Activated CD8-positive, alpha-beta memory T cell treated with anti-CD3 and anti-CD28 coated beads, Interleukin-2, amount 10 ng/mL, durations not matched to agents 7 days and 5 days (primary cell): ENCODE results near the gene RPL18A. TPM values are rescaled to one million over a fixed set of nuclear protein-coding genes. Genes with fewer than 3 reads are reported as not detected.
A peak's percentile ranks its signal among the peaks of the same experiment; 100 is the strongest.

Source experiments
- ATAC-seq: fragments of 150-1000 bp; cut with Tn5 transposase; one replicate; pipeline ENCODE4 v1.10.0; 2021; ENCODE audit warnings: moderate library complexity
- CTCF ChIA-PET: fragments of 350-600 bp; sonication (Branson Sonifier 250); formaldehyde crosslinking; loops from one replicate; lab custom pipeline; 2021; ENCODE audit warnings: antibody characterized with exemption; lab: Charles Lee
- DNase-seq: peaks from one replicate; pipeline ENCODE4 v3.0.0-alpha.2; 2020
- H3K27ac Mint-ChIP-seq: one replicate; pipeline ENCODE4 v1.8.0; 2021; ENCODE audit warnings: mild to moderate bottlenecking, mixed read lengths
- H3K27me3 Mint-ChIP-seq: one replicate; pipeline ENCODE4 v1.8.0; 2021; ENCODE audit warnings: mixed read lengths
- H3K36me3 Mint-ChIP-seq: one replicate; pipeline ENCODE4 v1.8.0; 2021; ENCODE audit warnings: mild to moderate bottlenecking, mixed read lengths
- H3K4me1 Mint-ChIP-seq: one replicate; pipeline ENCODE4 v1.8.0; 2021; ENCODE audit warnings: mixed read lengths
- H3K4me3 Mint-ChIP-seq: one replicate; pipeline ENCODE4 v1.8.0; 2021; ENCODE audit warnings: mild to moderate bottlenecking, moderate library complexity, mixed read lengths
- H3K9me3 Mint-ChIP-seq: one replicate; pipeline ENCODE4 v1.8.0; 2022; ENCODE audit warnings: low read depth, mixed read lengths
- total RNA-seq, 2 experiments: library from RNA; stranded (reverse); gene quantifications; one replicate each; pipeline ENCODE4 v1.2.3, GENCODE V29; 2021

The RPL18A gene
- total RNA-seq, 2 experiments from 2014 or later: 1,945 to 2,182 TPM

- Mint-ChIP-seq H3K27ac (no peak overlapping the region), H3K4me1 (peaks cover 16% of the 10 kb centered on the region), H3K4me3 (no peak overlapping the region), H3K27me3 (no peaks in the 10 kb centered on the region), H3K36me3 (peaks cover 71% of the 10 kb centered on the region), H3K9me3 (peaks cover 3% of the 10 kb centered on the region)
- CTCF ChIA-PET: interaction anchor here (1.0 to 1.5 kb wide), 3 partner anchors 13 to 129 kb away, joined by 3 to 5 read pairs (median 4); no protein-coding TSS in a partner anchor
- DNase-seq (no peak), ATAC-seq (no peak)
Observed at GRCh38 chr19:17832443-17833208, 27.1 kb upstream of the RPL18A start.

GRCh38 chr19:17834350-17835181 lies 25.1 kb upstream of the RPL18A start:
- Mint-ChIP-seq H3K4me3 (no peak overlapping the region), H3K36me3 (peaks cover 70% of the 10 kb centered on the region), H3K27ac (no peak overlapping the region), H3K4me1 (peaks cover 18% of the 10 kb centered on the region), H3K9me3 (peaks cover 3% of the 10 kb centered on the region), H3K27me3 (no peaks in the 10 kb centered on the region)
- ATAC-seq (peak; percentile 17), DNase-seq (peak; percentile 64)
- CTCF ChIA-PET: interaction anchor here (1.2 kb wide), 1 partner anchor 13 kb away, joined by 3 read pairs; the partner anchor contains the start of gene INSL3

- H3K27me3 Mint-ChIP-seq: no peaks in the 10 kb centered on the region
- CTCF ChIA-PET: interaction anchor here (1.0 kb wide), 1 partner anchor 85 kb away, joined by 3 read pairs; the partner anchor contains the start of gene FCHO1
- H3K4me3 Mint-ChIP-seq: no peak overlapping the region
- peaks cover 3% of the 10 kb centered on the region for H3K9me3 Mint-ChIP-seq
- ATAC-seq (no peak), DNase-seq (no peak)
- H3K4me1 Mint-ChIP-seq: peaks cover 18% of the 10 kb centered on the region
- H3K36me3 Mint-ChIP-seq: peaks cover 70% of the 10 kb centered on the region
- peak overlapping the region; percentile 35 for H3K27ac Mint-ChIP-seq
Observed at GRCh38 chr19:17835182-17836006, 24.3 kb upstream of the RPL18A start.

GRCh38 chr19:17836530-17836929 lies 23.2 kb upstream of the RPL18A start:
- peaks cover 3% of the 10 kb centered on the region for H3K9me3 Mint-ChIP-seq
- ATAC-seq: no peak
- H3K36me3 Mint-ChIP-seq: peaks cover 68% of the 10 kb centered on the region
- no peak overlapping the region for H3K27ac Mint-ChIP-seq
- CTCF ChIA-PET: no interaction called here
- H3K27me3 Mint-ChIP-seq: no peaks in the 10 kb centered on the region
- DNase-seq: no peak
- no peak overlapping the region for H3K4me3 Mint-ChIP-seq
- peaks cover 18% of the 10 kb centered on the region for H3K4me1 Mint-ChIP-seq

- H3K27me3 Mint-ChIP-seq: no peaks in the 10 kb centered on the region
- peaks cover 18% of the 10 kb centered on the region for H3K4me1 Mint-ChIP-seq
- no peaks in the 10 kb centered on the region for H3K9me3 Mint-ChIP-seq
- CTCF ChIA-PET: interaction anchor here (0.7 kb wide), 1 partner anchor 56 kb away, joined by 4 read pairs; no protein-coding TSS in a partner anchor
- peaks cover 64% of the 10 kb centered on the region for H3K36me3 Mint-ChIP-seq
- ATAC-seq: no peak
- H3K27ac Mint-ChIP-seq: no peak overlapping the region
- DNase-seq: no peak
- H3K4me3 Mint-ChIP-seq: no peak overlapping the region
Observed at GRCh38 chr19:17837972-17838371, 21.7 kb upstream of the RPL18A start.

GRCh38 chr19:17840019-17840418 lies 19.7 kb upstream of the RPL18A start:
- no peaks in the 10 kb centered on the region for H3K9me3 Mint-ChIP-seq
- H3K27me3 Mint-ChIP-seq: no peaks in the 10 kb centered on the region
- no peak overlapping the region for H3K4me3 Mint-ChIP-seq
- no peak for ATAC-seq
- no peak for DNase-seq
- H3K27ac Mint-ChIP-seq: no peak overlapping the region
- H3K4me1 Mint-ChIP-seq: peaks cover 27% of the 10 kb centered on the region
- CTCF ChIA-PET: no interaction called here
- H3K36me3 Mint-ChIP-seq: peaks cover 64% of the 10 kb centered on the region

GRCh38 chr19:17841371-17841809 lies 18.3 kb upstream of the RPL18A start:
- ATAC-seq: no peak
- Mint-ChIP-seq H3K4me3 (no peak overlapping the region), H3K27me3 (no peaks in the 10 kb centered on the region), H3K27ac (no peak overlapping the region), H3K36me3 (peaks cover 60% of the 10 kb centered on the region), H3K9me3 (no peaks in the 10 kb centered on the region), H3K4me1 (peaks cover 32% of the 10 kb centered on the region)
- CTCF ChIA-PET: interaction anchor here (0.8 kb wide), 1 partner anchor 14 kb away, joined by 4 read pairs; no protein-coding TSS in a partner anchor
- no peak for DNase-seq

GRCh38 chr19:17841810-17842662 lies 17.7 kb upstream of the RPL18A start:
- Mint-ChIP-seq H3K27me3 (no peaks in the 10 kb centered on the region), H3K36me3 (peaks cover 56% of the 10 kb centered on the region), H3K27ac (no peak overlapping the region), H3K4me1 (peaks cover 33% of the 10 kb centered on the region), H3K9me3 (no peaks in the 10 kb centered on the region), H3K4me3 (no peak overlapping the region)
- peak; percentile 69 for DNase-seq
- CTCF ChIA-PET: interaction anchor here (0.6 to 1.7 kb wide), 2 partner anchors 17 to 581 kb away, joined by 3 to 7 read pairs; partner anchors contain the start of gene RPL18A
- peak; percentile 59 for ATAC-seq

GRCh38 chr19:17842663-17843291 lies 16.9 kb upstream of the RPL18A start:
- Mint-ChIP-seq H3K27ac (no peak overlapping the region), H3K4me1 (peaks cover 32% of the 10 kb centered on the region), H3K27me3 (no peaks in the 10 kb centered on the region), H3K4me3 (no peak overlapping the region), H3K9me3 (no peaks in the 10 kb centered on the region), H3K36me3 (peaks cover 51% of the 10 kb centered on the region)
- no peak for ATAC-seq
- DNase-seq: no peak
- CTCF ChIA-PET: interaction anchor here (0.6 to 1.7 kb wide), 3 partner anchors 17 to 581 kb away, joined by 3 to 7 read pairs (median 3); partner anchors contain the start of gene RPL18A

- H3K9me3 Mint-ChIP-seq: no peaks in the 10 kb centered on the region
- H3K4me3 Mint-ChIP-seq: no peak overlapping the region
- H3K27me3 Mint-ChIP-seq: no peaks in the 10 kb centered on the region
- H3K4me1 Mint-ChIP-seq: peaks cover 38% of the 10 kb centered on the region
- ATAC-seq (no peak), DNase-seq (no peak)
- H3K27ac Mint-ChIP-seq: no peak overlapping the region
- CTCF ChIA-PET: interaction anchor here (1.0 to 1.7 kb wide), 3 partner anchors 16 to 60 kb away, joined by 3 to 7 read pairs (median 3); partner anchors contain the start of gene RPL18A
- H3K36me3 Mint-ChIP-seq: peaks cover 50% of the 10 kb centered on the region
Observed at GRCh38 chr19:17843292-17843827, 16.4 kb upstream of the RPL18A start.

GRCh38 chr19:17843908-17844490 lies 15.7 kb upstream of the RPL18A start:
- DNase-seq: no peak
- H3K4me1 Mint-ChIP-seq: peaks cover 44% of the 10 kb centered on the region
- no peak overlapping the region for H3K4me3 Mint-ChIP-seq
- peaks cover 47% of the 10 kb centered on the region for H3K36me3 Mint-ChIP-seq
- no peak for ATAC-seq
- peak overlapping the region; percentile 28 for H3K27ac Mint-ChIP-seq
- H3K9me3 Mint-ChIP-seq: no peaks in the 10 kb centered on the region
- H3K27me3 Mint-ChIP-seq: no peaks in the 10 kb centered on the region
- CTCF ChIA-PET: interaction anchor here (1.0 to 1.7 kb wide), 3 partner anchors 15 to 61 kb away, joined by 3 to 7 read pairs (median 3); partner anchors contain the start of gene RPL18A
